Cardiac fibroblast (primary cell): ENCODE data around the gene MYH3.

Experiments
- DNase-seq, 2 donors: peaks; one replicate each; pipeline versions ENCODE4 v3.0.0 to v3.0.0-alpha.2; 2010; ENCODE audit warnings: low read depth in 2 of 2
- H3K4me3 ChIP-seq, 2 donors: replicated peaks in 1 of 2; 1 replicate in 1 of 2; 2 replicates in 1 of 2; pipeline ENCODE4 v1.5.1; 2011; ENCODE audit warnings: low read depth in 2 of 2, low read length in 2 of 2, mild to moderate bottlenecking in 2 of 2, moderate library complexity in 1 of 2
- CTCF ChIP-seq: IDR thresholded peaks from one replicate; pipeline ENCODE4 v1.5.1; 2011; ENCODE audit warnings: low read depth, mild to moderate bottlenecking, low read length, inconsistent platforms

Gene MYH3

DNA sequence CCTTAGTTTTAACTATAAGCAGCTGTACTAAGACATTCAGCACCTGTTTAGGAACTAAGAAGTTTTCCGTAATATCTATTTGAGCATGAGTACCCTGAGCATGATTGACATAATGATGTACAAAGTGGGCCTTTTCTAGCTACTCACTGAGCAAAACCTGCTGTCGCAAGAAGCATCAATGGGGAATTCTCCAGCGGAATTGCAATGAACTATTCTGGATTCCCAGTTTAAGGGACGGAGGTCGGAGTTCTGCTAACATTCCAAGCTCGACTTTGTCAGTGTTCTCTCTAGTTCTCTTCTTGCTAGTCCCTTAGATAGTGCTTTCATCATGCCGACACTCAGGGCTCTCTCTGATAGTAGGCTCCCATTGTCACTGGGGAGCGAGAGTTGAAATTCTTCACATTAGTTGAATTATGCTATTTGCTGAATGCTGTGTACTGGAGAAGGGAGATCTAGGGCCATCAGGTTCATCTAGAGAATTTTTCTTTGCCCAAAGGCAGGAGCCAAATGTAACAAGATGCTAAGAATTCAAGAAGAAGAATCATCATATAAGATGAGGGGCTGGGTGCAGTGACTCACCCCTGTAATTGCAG is 67.5 kb downstream of the MYH3 start:
- no peak for DNase-seq
- no peak for TF ChIP-seq CTCF
- no peak overlapping the region for H3K4me3 ChIP-seq

GRCh38 chr17:10585529-10585928 is 71.6 kb downstream of the MYH3 start:
- no peak for DNase-seq
- H3K4me3 ChIP-seq, result no peak overlapping the region
- no peak for TF ChIP-seq CTCF

DNA sequence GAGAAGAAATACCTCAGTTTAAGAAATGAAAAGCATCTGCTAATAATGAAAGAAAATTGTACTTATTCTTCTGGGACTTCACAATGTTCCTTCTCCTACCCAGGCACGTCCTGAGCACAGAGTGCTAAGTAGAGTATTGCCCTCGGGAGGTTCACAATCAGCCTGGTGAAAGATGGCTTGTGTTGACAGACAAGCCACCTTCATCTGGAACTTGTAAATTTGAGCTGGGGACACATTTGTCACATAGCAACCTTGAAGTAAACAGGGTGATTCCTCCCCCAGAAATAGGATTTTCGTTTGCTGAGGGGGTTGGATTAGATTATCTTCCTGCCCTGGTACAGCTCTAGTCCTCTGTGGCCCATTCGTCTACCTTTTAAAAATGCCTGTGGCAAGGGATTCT is 73.3 kb downstream of the MYH3 start:
- no peak overlapping the region for H3K4me3 ChIP-seq
- DNase-seq, result no peak
- no peak for TF ChIP-seq CTCF

GRCh38 chr17:10579270-10579669 is 77.8 kb downstream of the MYH3 start:
- DNase-seq, result no peak
- H3K4me3 ChIP-seq, result no peak overlapping the region
- TF ChIP-seq CTCF, result no peak
